Limb (tissue), 2 donors: ENCODE data around the gene CNKSR3.
"Not testable (repeated sequence)": the region's sequence is repeated elsewhere in the genome, so short reads cannot be mapped to it uniquely, and the experiment has no call there.

ENCODE experiments used
- DNase-seq, 2 donors: peaks; one replicate each; pipeline ENCODE4 v3.0.0-alpha.2; 2016; ENCODE audit errors: extremely low spot score in 2 of 2

Gene CNKSR3

GRCh38 chr6:154510144-154510905 is at the start of gene CNKSR3:
CNKSR3 (minus strand) TSS chr6:154510685; CDS start chr6:154510114, 571 bp downstream.
- peak; percentile 94 to 95 for DNase-seq

GRCh38 chr6:154558984-154559383 is 48.5 kb upstream of the CNKSR3 start:
- no peak for DNase-seq

GRCh38 chr6:154558513-154558912 is 48.0 kb upstream of the CNKSR3 start:
- DNase-seq, result no peak

- no peak for DNase-seq
Observed at GRCh38 chr6:154555073-154555677, 44.7 kb upstream of the CNKSR3 start.

- DNase-seq, result no peak
Observed at GRCh38 chr6:154554491-154554890, 44.0 kb upstream of the CNKSR3 start.

- DNase-seq, result no peak
Observed at GRCh38 chr6:154550779-154551178, 40.3 kb upstream of the CNKSR3 start.

GRCh38 chr6:154549179-154549578 is 38.7 kb upstream of the CNKSR3 start:
- DNase-seq, result no peak

- DNase-seq, result no peak
Observed at GRCh38 chr6:154548130-154548830, 37.8 kb upstream of the CNKSR3 start.

- peak in 1 of 2 donors; percentile 34 for DNase-seq
Observed at GRCh38 chr6:154543628-154544027, 33.1 kb upstream of the CNKSR3 start.

- no peak for DNase-seq
Observed at GRCh38 chr6:154542747-154543146, 32.3 kb upstream of the CNKSR3 start.

GRCh38 chr6:154541837-154542236 is 31.4 kb upstream of the CNKSR3 start:
- not testable (repeated sequence) for DNase-seq

- no peak for DNase-seq
Observed at GRCh38 chr6:154539593-154540269, 29.2 kb upstream of the CNKSR3 start.

GRCh38 chr6:154538640-154539191 is 28.2 kb upstream of the CNKSR3 start:
- peak; percentile 52 to 64 for DNase-seq

GRCh38 chr6:154537511-154538325 is 27.2 kb upstream of the CNKSR3 start:
- DNase-seq, result peak; percentile 20 to 45

GRCh38 chr6:154536999-154537398 is 26.5 kb upstream of the CNKSR3 start:
- no peak for DNase-seq

- no peak for DNase-seq
Observed at GRCh38 chr6:154536255-154536654, 25.8 kb upstream of the CNKSR3 start.

- DNase-seq, result peak in 1 of 2 donors; percentile 45
Observed at GRCh38 chr6:154535851-154536250, 25.4 kb upstream of the CNKSR3 start.

GRCh38 chr6:154535147-154535546 is 24.7 kb upstream of the CNKSR3 start:
- no peak for DNase-seq

- no peak for DNase-seq
Observed at GRCh38 chr6:154534531-154534930, 24.0 kb upstream of the CNKSR3 start.

- DNase-seq, result no peak
Observed at GRCh38 chr6:154532426-154532825, 21.9 kb upstream of the CNKSR3 start.

- DNase-seq, result no peak
Observed at GRCh38 chr6:154529957-154530356, 19.5 kb upstream of the CNKSR3 start.
